ENCODE data around the gene ZNF670. TPM values are rescaled to one million over a fixed set of nuclear protein-coding genes. Genes with fewer than 3 reads are reported as not detected.

ZNF670 gene
- total RNA-seq, 3 donors from 2014 or later, result 1.9 to 3.4 (median 2.3) TPM

GRCh38 chr1:247100676-247101279 is 22.2 kb upstream of the ZNF670 start:
- H3K4me1 ChIP-seq (ENCODE audit: low read depth), result no peaks in the 10 kb centered on the region
- ATAC-seq (no peak), DNase-seq (no peak)
- H3K4me3 ChIP-seq, result no peak overlapping the region
- H3K9me3 ChIP-seq, result peaks cover 42% of the 10 kb centered on the region
- intact Hi-C loops (cut with DNase I, micrococcal nuclease), result no loop called here
- peaks cover 9% of the 10 kb centered on the region for H3K36me3 ChIP-seq (ENCODE audit: low read depth)
- TF ChIP-seq CTCF (IDR thresholded peaks at IDR 0.05), result no peak

GRCh38 chr1:247096958-247097357 is 18.3 kb upstream of the ZNF670 start:
- intact Hi-C loops (cut with DNase I, micrococcal nuclease), result no loop called here
- no peak overlapping the region for H3K4me3 ChIP-seq
- no peaks in the 10 kb centered on the region for H3K4me1 ChIP-seq (ENCODE audit: low read depth)
- peaks cover 9% of the 10 kb centered on the region for H3K36me3 ChIP-seq (ENCODE audit: low read depth)
- ATAC-seq (no peak), DNase-seq (no peak)
- TF ChIP-seq CTCF (IDR thresholded peaks at IDR 0.05), result no peak
- peaks cover 33% of the 10 kb centered on the region for H3K9me3 ChIP-seq

GRCh38 chr1:247096544-247096943 is 17.9 kb upstream of the ZNF670 start:
- peaks cover 29% of the 10 kb centered on the region for H3K9me3 ChIP-seq
- no peak for ATAC-seq
- intact Hi-C loops (cut with DNase I, micrococcal nuclease), result no loop called here

GRCh38 chr1:247096112-247096511 is 17.5 kb upstream of the ZNF670 start:
- intact Hi-C loops (cut with DNase I, micrococcal nuclease), result no loop called here
- H3K9me3 ChIP-seq, result peaks cover 25% of the 10 kb centered on the region
- H3K4me3 ChIP-seq, result no peak overlapping the region
- H3K4me1 ChIP-seq (ENCODE audit: low read depth), result no peaks in the 10 kb centered on the region
- H3K36me3 ChIP-seq (ENCODE audit: low read depth), result peaks cover 6% of the 10 kb centered on the region
- TF ChIP-seq CTCF (IDR thresholded peaks at IDR 0.05), result no peak
- DNase-seq, result no peak
- ATAC-seq, result no peak

More at GRCh38 chr1:247096544-247096943, 17.9 kb upstream of the ZNF670 start:
- no peaks in the 10 kb centered on the region for H3K4me1 ChIP-seq (ENCODE audit: low read depth)
- peaks cover 9% of the 10 kb centered on the region for H3K36me3 ChIP-seq (ENCODE audit: low read depth)
- H3K4me3 ChIP-seq, result no peak overlapping the region
- TF ChIP-seq CTCF (IDR thresholded peaks at IDR 0.05), result no peak
- no peak for DNase-seq

- Histone ChIP-seq H3K4me3 (no peak overlapping the region), H3K36me3 (ENCODE audit: low read depth) (no peaks in the 10 kb centered on the region), H3K4me1 (ENCODE audit: low read depth) (no peaks in the 10 kb centered on the region), H3K9me3 (no peaks in the 10 kb centered on the region)
- no peak for TF ChIP-seq CTCF (IDR thresholded peaks at IDR 0.05)
- intact Hi-C loops (cut with DNase I, micrococcal nuclease), result no loop called here
- ATAC-seq (no peak), DNase-seq (no peak)
These were observed 11.8 kb upstream of the ZNF670 start for GRCh38 chr1:247090455-247090854.
